K562 (cell line): ENCODE measurements around the gene ABCA8. TPM values are rescaled to one million over a fixed set of nuclear protein-coding genes. Genes with fewer than 3 reads are reported as not detected.
"Not testable (repeated sequence)": the region's sequence is repeated elsewhere in the genome, so short reads cannot be mapped to it uniquely, and the experiment has no call there.

Experiments
- ATAC-seq: fragments of 200-7000 bp; cut with Tn5 transposase; 3 replicates; pipeline ENCODE4 v1.9.1; 2020; ENCODE audit warnings: moderate library complexity
- BruUV-seq: library from RNA; stranded (reverse); fragments of 400-500 nt; replicated peaks from 2 replicates; lab custom pipeline; 2021; lab: Mats Ljungman, UMichigan
- CTCF ChIA-PET: fragments of 300-600 bp; formaldehyde crosslinking; extraction: SDS; loops from one replicate; lab custom pipeline; 2021; ENCODE audit warnings: low intra/inter-chr PET ratio; lab: Yijun Ruan, JAX
- POLR2A ChIA-PET: fragments of 300-600, 350-650 bp; sonication (Branson Sonifier 250); formaldehyde crosslinking; extraction: SDS; loops from one replicate; lab custom pipeline; 2021; ENCODE audit warnings: antibody characterized with exemption, inconsistent platforms; lab: Yijun Ruan, JAX
- DNase-seq, 4 experiments: peaks; one replicate each; pipeline versions ENCODE4 v3.0.0 to v3.0.0-alpha.2; 2011 to 2018; ENCODE audit warnings: low spot score in 3 of 4, mixed read lengths in 3 of 4; ENCODE audit errors: extremely low read depth in 1 of 4
- FAIRE-seq: peaks from 2 replicates; lab custom pipeline; 2011; peaks lifted over from hg19 to GRCh38; lab: Jason Lieb, UNC
- H2AFZ ChIP-seq: 2 replicates; pipeline ENCODE4 v1.6.0; 2011; ENCODE audit warnings: low read depth, low read length, control low read depth, inconsistent platforms
- H3K27ac ChIP-seq: fragments of 200-600 bp; 3 replicates; pipeline ENCODE4 v1.8.0; 2011; ENCODE audit warnings: low read depth, mild to moderate bottlenecking, control low read depth, inconsistent platforms, low read length, moderate library complexity, mixed read lengths; ENCODE audit errors: extremely low read depth
- H3K27me3 ChIP-seq, 2 experiments: fragments of 300-600 bp in 1 of 2; 2 replicates in 1 of 2; 3 replicates in 1 of 2; pipeline versions ENCODE4 v1.6.0 to v1.8.0; 2011; ENCODE audit warnings: inconsistent platforms in 2 of 2, low read length in 2 of 2, mild to moderate bottlenecking in 1 of 2, mixed read lengths in 1 of 2, moderate library complexity in 1 of 2; ENCODE audit not compliant: control insufficient read depth in 2 of 2, insufficient read depth in 2 of 2
- H3K36me3 ChIP-seq: fragments of 300-600 bp; 3 replicates; pipeline ENCODE4 v1.8.0; 2011; ENCODE audit warnings: mild to moderate bottlenecking, low read length, inconsistent platforms; ENCODE audit not compliant: control insufficient read depth, insufficient read depth
- H3K4me1 ChIP-seq, 2 experiments: fragments of 200-600 bp in 1 of 2; replicated peaks in 1 of 2; 2 replicates in 1 of 2; 3 replicates in 1 of 2; pipeline versions ENCODE4 v1.5.1 to v1.8.0; 2011; ENCODE audit warnings: inconsistent platforms in 2 of 2, low read length in 2 of 2, mild to moderate bottlenecking in 1 of 2, mixed read lengths in 1 of 2, moderate library complexity in 1 of 2; ENCODE audit not compliant: control insufficient read depth in 2 of 2, insufficient read depth in 2 of 2
- H3K4me2 ChIP-seq: 2 replicates; pipeline ENCODE4 v1.6.1; 2011; ENCODE audit warnings: low read length, control low read depth, inconsistent platforms, mixed read lengths; ENCODE audit not compliant: insufficient read depth
- H3K4me3 ChIP-seq: fragments of 200-600 bp; sonication (generic), shearing (Covaris generic); 2 replicates; pipeline ENCODE4 v1.5.1; 2016; ENCODE audit warnings: control low read depth, inconsistent platforms
- H3K79me2 ChIP-seq: fragments of 200-600 bp; 3 replicates; pipeline ENCODE4 v1.8.0; 2011; ENCODE audit warnings: low read length, inconsistent platforms; ENCODE audit not compliant: control insufficient read depth, insufficient read depth
- H3K9ac ChIP-seq, 2 experiments: 2 replicates each; pipeline versions ENCODE4 v1.6.0 to v1.6.1; 2011; ENCODE audit warnings: low read depth in 2 of 2, low read length in 2 of 2, control low read depth in 1 of 2, inconsistent platforms in 1 of 2, mild to moderate bottlenecking in 1 of 2, mixed read lengths in 1 of 2; ENCODE audit not compliant: insufficient read depth in 1 of 2
- H3K9me1 ChIP-seq: one replicate; pipeline ENCODE4 v1.6.0; 2011; ENCODE audit warnings: inconsistent platforms, mild to moderate bottlenecking, low read length, moderate library complexity; ENCODE audit not compliant: control insufficient read depth, insufficient read depth
- H3K9me3 ChIP-seq: replicated peaks from 2 replicates; pipeline ENCODE4 v1.5.1; 2011; ENCODE audit warnings: low read depth, low read length, inconsistent platforms; ENCODE audit not compliant: control insufficient read depth, insufficient read depth
- H4K20me1 ChIP-seq: replicated peaks from 2 replicates; pipeline ENCODE4 v1.6.1; 2011; ENCODE audit warnings: low read length, inconsistent platforms, mixed read lengths; ENCODE audit not compliant: control insufficient read depth, insufficient read depth
- AFF1 ChIP-seq, 2 experiments: fragments of 450-650 bp; IDR thresholded peaks; 2 replicates each; pipeline ENCODE4 v1.6.1; 2018; ENCODE audit warnings: mild to moderate bottlenecking in 2 of 2, low read depth in 1 of 2; ENCODE audit not compliant: partially characterized antibody in 2 of 2
- WGBS: fragments of 100-300 bp; shearing (Covaris generic); methylation state at CpG from one replicate; pipeline ENCODE4 v1.1.6; 2016; ENCODE audit warnings: low coverage, mixed read lengths; ENCODE audit not compliant: insufficient coverage; ENCODE audit errors: missing lambda C conversion rate; 5-methylcytosine and 5-hydroxymethylcytosine counted together
- in situ Hi-C: fragments of 300-500 bp; cut with MboI; formaldehyde crosslinking; loops from 4 replicates; pipeline ENCODE4 v1.15.0; 2018; ENCODE audit warnings: inconsistent platforms, mixed read lengths
- intact Hi-C: fragments of 100-400 bp; cut with micrococcal nuclease; formaldehyde crosslinking; loops from 2 replicates; pipeline ENCODE4 v1.14.2; 2022
- polyA plus RNA-seq, 8 experiments: library from polyadenylated mRNA; depleted of rRNA in 4 of 8; stranded (reverse) in 5 of 8; unstranded in 3 of 8; fragments of >200 nt; fragmentation: Nextera tagmentation in 2 of 8; fragmentation: Illumina TruSeq in 1 of 8; extraction: Ambion mirVana in 2 of 8; extraction: Trizol in 1 of 8; gene quantifications; 2 replicates each; pipeline versions ENCODE4 v1.2.1 to v1.2.3, GENCODE V29; 2011 to 2014; ENCODE audit warnings: inconsistent platforms in 1 of 8, missing spikeins in 1 of 8
- total RNA-seq, 7 experiments: library from RNA; depleted of rRNA in 6 of 7; stranded (reverse); fragments of >200 nt in 6 of 7; fragmentation: Illumina TruSeq in 2 of 7; extraction: Trizol in 2 of 7; gene quantifications; 2 replicates each; pipeline versions ENCODE4 v1.2.1 to v1.2.3, GENCODE V29; 2011 to 2021; ENCODE audit warnings: low replicate concordance in 1 of 7

Gene ABCA8
- total and polyA plus RNA-seq, 9 of the 15 experiments (the other 6 are each of a cell fraction or from before 2014, with no cell fraction given) = 1.8 to 13.2 (median 12.0) TPM

- in situ Hi-C loops, H3K4me3 ChIP-seq, ATAC-seq, FAIRE-seq, H2AFZ ChIP-seq, BruUV-seq, H3K79me2 ChIP-seq, H3K4me2 ChIP-seq, POLR2A ChIA-PET, H3K4me1 ChIP-seq, CTCF ChIA-PET, H3K27ac ChIP-seq, intact Hi-C loops, H3K27me3 ChIP-seq, H3K9me3 ChIP-seq, H3K9ac ChIP-seq, H4K20me1 ChIP-seq, H3K36me3 ChIP-seq, H3K9me1 ChIP-seq, DNase-seq: not testable (repeated sequence)
- 36% methylated on average over 2 of the region's 3 CpGs for WGBS
- TF ChIP-seq AFF1 (IDR thresholded peaks at IDR 0.05; ENCODE audit: low read depth in 1 of 2, partially characterized antibody in 2 of 2) = peak in 1 of 2 experiments; percentile 92
Observed at GRCh38 chr17:68999743-69000142, 44.6 kb upstream of the ABCA8 start.
